Measurements from ENCODE around the gene CEP97. TPM values are rescaled to one million over a fixed set of nuclear protein-coding genes. Genes with fewer than 3 reads are reported as not detected.

CEP97 gene
- total and polyA plus RNA-seq, 9 of the 15 experiments (the other 6 are each of a cell fraction or from before 2014, with no cell fraction given): 2.0 to 10.1 (median 4.3) TPM

GRCh38 chr3:101819649-101820206, 95.3 kb downstream of the CEP97 start:
- CTCF ChIA-PET (ENCODE audit: low intra/inter-chr PET ratio): no interaction called here
- H3K9me3 ChIP-seq (replicated peaks; ENCODE audit: control insufficient read depth, insufficient read depth, low read depth, low read length): no peaks in the 10 kb centered on the region
- no peak for DNase-seq (ENCODE audit: extremely low read depth in 1 of 4, low spot score in 3 of 4)
- H3K36me3 ChIP-seq (ENCODE audit: control insufficient read depth, insufficient read depth, low read length): no peaks in the 10 kb centered on the region
- POLR2A ChIA-PET: no interaction called here
- H3K9ac ChIP-seq (ENCODE audit: insufficient read depth in 1 of 2, low read depth in 2 of 2, low read length in 2 of 2): no peak overlapping the region
- intact Hi-C loops (cut with micrococcal nuclease): loop anchor here (10.0 kb wide), 1 partner anchor 145 kb away; no protein-coding TSS in a partner anchor
- H3K9me1 ChIP-seq (ENCODE audit: control insufficient read depth, insufficient read depth, low read length): no peaks in the 10 kb centered on the region
- H3K4me3 ChIP-seq: no peak overlapping the region
- WGBS (ENCODE audit: insufficient coverage, low coverage, missing lambda C conversion rate): 9% methylated on average over 2 of the region's 2 CpGs
- ATAC-seq: no peak
- in situ Hi-C loops (cut with MboI): loop anchor here (25.0 kb wide), 1 partner anchor 718 kb away; no protein-coding TSS in a partner anchor
- FAIRE-seq: no peak
- H3K27ac ChIP-seq (ENCODE audit: extremely low read depth, low read depth, low read length): no peak overlapping the region
- H3K79me2 ChIP-seq (ENCODE audit: control insufficient read depth, insufficient read depth, low read length): no peaks in the 10 kb centered on the region
- no TSS peak for BruUV-seq (replicated peaks)
- H4K20me1 ChIP-seq (replicated peaks; ENCODE audit: control insufficient read depth, insufficient read depth, low read length): no peaks in the 10 kb centered on the region
- H3K4me1 ChIP-seq (replicated peaks in 1 of 2; ENCODE audit: control insufficient read depth in 2 of 2, insufficient read depth in 2 of 2, low read length in 2 of 2): no peaks in the 10 kb centered on the region
- no peak overlapping the region for H3K4me2 ChIP-seq (ENCODE audit: insufficient read depth, low read length)
- no peak overlapping the region for H2AFZ ChIP-seq (ENCODE audit: low read depth, low read length)
- TF ChIP-seq CEBPB (tag; IDR thresholded peaks at IDR 0.05) (peak; percentile 33; the same call in 1 of the 2 replicates), CEBPG (CRISPR knock-in tag; IDR thresholded peaks at IDR 0.05) (no peak), CEBPG (tag; conservative IDR thresholded peaks at IDR 0.05 in 1 of 2, IDR thresholded peaks at IDR 0.05 in 1 of 2) (peak in 1 of 2 experiments; percentile 43; a peak in 1 of 4 replicates), KLF13 (tag; IDR thresholded peaks at IDR 0.05; ENCODE audit: borderline replicate concordance, low read depth) (no peak)
- H3K27me3 ChIP-seq (ENCODE audit: control insufficient read depth in 2 of 2, insufficient read depth in 2 of 2, low read length in 2 of 2): no peaks in the 10 kb centered on the region

Other genes with a start within 250 kb of the CEP97 start
- 7.0 and 8.7 TPM in 2 replicates for gene SENP7, start 211.4 kb upstream of the CEP97 start, total RNA-seq (2014; rRNA removed)
- gene SENP7, start 211.4 kb upstream of the CEP97 start, total RNA-seq (2014; rRNA removed; fragmentation: Illumina TruSeq; extraction: Trizol): 21.9 and 22.4 TPM in 2 replicates
- 18.8 and 21.7 TPM in 2 replicates for gene SENP7, start 211.4 kb upstream of the CEP97 start, total RNA-seq (2015; rRNA removed; fragmentation: Illumina TruSeq; extraction: Trizol)
- 10.7 and 13.6 TPM in 2 replicates for gene SENP7, start 211.4 kb upstream of the CEP97 start, total RNA-seq (2021)
- 19.2 and 20.0 TPM in 2 replicates for gene SENP7, start 211.4 kb upstream of the CEP97 start, polyA plus RNA-seq (2011; rRNA removed)
- 10.8 and 13.9 TPM in 2 replicates for gene SENP7, start 211.4 kb upstream of the CEP97 start, polyA plus RNA-seq (2014; fragmentation: Illumina TruSeq; extraction: Trizol)
- gene SENP7, start 211.4 kb upstream of the CEP97 start, polyA plus RNA-seq (2014; fragmentation: Nextera tagmentation; extraction: Ambion mirVana): 1 to 10 TPM; 4.1 to 8.3 TPM
- gene SENP7, start 211.4 kb upstream of the CEP97 start, polyA plus RNA-seq (2014; rRNA removed): 9.5 and 10.5 TPM in 2 replicates
- gene TRMT10C, start 162.7 kb upstream of the CEP97 start, total RNA-seq (2014; rRNA removed): 39.7 and 50.4 TPM in 2 replicates
- gene TRMT10C, start 162.7 kb upstream of the CEP97 start, total RNA-seq (2014; rRNA removed; fragmentation: Illumina TruSeq; extraction: Trizol): 73.5 and 82.5 TPM in 2 replicates
- 58.5 and 62.5 TPM in 2 replicates for gene TRMT10C, start 162.7 kb upstream of the CEP97 start, total RNA-seq (2015; rRNA removed; fragmentation: Illumina TruSeq; extraction: Trizol)
- gene TRMT10C, start 162.7 kb upstream of the CEP97 start, total RNA-seq (2021): 48.6 and 57.9 TPM in 2 replicates
- 42.9 and 65.2 TPM in 2 replicates for gene TRMT10C, start 162.7 kb upstream of the CEP97 start, polyA plus RNA-seq (2011; rRNA removed)
- gene TRMT10C, start 162.7 kb upstream of the CEP97 start, polyA plus RNA-seq (2014; fragmentation: Illumina TruSeq; extraction: Trizol): 53.5 and 63.9 TPM in 2 replicates
- gene TRMT10C, start 162.7 kb upstream of the CEP97 start, polyA plus RNA-seq (2014; fragmentation: Nextera tagmentation; extraction: Ambion mirVana): 100 to 1,000 TPM; 101 to 106 TPM
- gene TRMT10C, start 162.7 kb upstream of the CEP97 start, polyA plus RNA-seq (2014; rRNA removed): 59.4 and 61.2 TPM in 2 replicates
- gene PCNP, start 150.4 kb upstream of the CEP97 start, total RNA-seq (2014; rRNA removed): 54.3 and 65.8 TPM in 2 replicates
- 150 and 171 TPM in 2 replicates for gene PCNP, start 150.4 kb upstream of the CEP97 start, total RNA-seq (2014; rRNA removed; fragmentation: Illumina TruSeq; extraction: Trizol)
- 101 and 115 TPM in 2 replicates for gene PCNP, start 150.4 kb upstream of the CEP97 start, total RNA-seq (2015; rRNA removed; fragmentation: Illumina TruSeq; extraction: Trizol)
- gene PCNP, start 150.4 kb upstream of the CEP97 start, total RNA-seq (2021): 145 and 157 TPM in 2 replicates
- 84.4 and 97.5 TPM in 2 replicates for gene PCNP, start 150.4 kb upstream of the CEP97 start, polyA plus RNA-seq (2011; rRNA removed)
- gene PCNP, start 150.4 kb upstream of the CEP97 start, polyA plus RNA-seq (2014; fragmentation: Illumina TruSeq; extraction: Trizol): 124 and 158 TPM in 2 replicates
- gene PCNP, start 150.4 kb upstream of the CEP97 start, polyA plus RNA-seq (2014; fragmentation: Nextera tagmentation; extraction: Ambion mirVana): 100 to 1,000 TPM; 151 to 170 TPM
- gene PCNP, start 150.4 kb upstream of the CEP97 start, polyA plus RNA-seq (2014; rRNA removed): 85.3 and 95.5 TPM in 2 replicates
- gene ZBTB11, start 47.5 kb upstream of the CEP97 start, total RNA-seq (2014; rRNA removed): 23.7 and 23.8 TPM in 2 replicates
- gene ZBTB11, start 47.5 kb upstream of the CEP97 start, total RNA-seq (2014; rRNA removed; fragmentation: Illumina TruSeq; extraction: Trizol): 26.2 and 28.2 TPM in 2 replicates
- gene ZBTB11, start 47.5 kb upstream of the CEP97 start, total RNA-seq (2015; rRNA removed; fragmentation: Illumina TruSeq; extraction: Trizol): 25.1 and 26.3 TPM in 2 replicates
- gene ZBTB11, start 47.5 kb upstream of the CEP97 start, total RNA-seq (2021): 21.4 and 21.5 TPM in 2 replicates
- gene ZBTB11, start 47.5 kb upstream of the CEP97 start, polyA plus RNA-seq (2011; rRNA removed): 25.3 and 31.9 TPM in 2 replicates
- gene ZBTB11, start 47.5 kb upstream of the CEP97 start, polyA plus RNA-seq (2014; fragmentation: Illumina TruSeq; extraction: Trizol): 18.8 and 20.9 TPM in 2 replicates
- gene ZBTB11, start 47.5 kb upstream of the CEP97 start, polyA plus RNA-seq (2014; fragmentation: Nextera tagmentation; extraction: Ambion mirVana): 1 to 10 TPM; 6.2 to 7.2 TPM
- gene ZBTB11, start 47.5 kb upstream of the CEP97 start, polyA plus RNA-seq (2014; rRNA removed): 15.7 and 16.2 TPM in 2 replicates
- gene RPL24, start 37.9 kb upstream of the CEP97 start, total RNA-seq (2014; rRNA removed): 2,157 and 4,237 TPM in 2 replicates
- gene RPL24, start 37.9 kb upstream of the CEP97 start, total RNA-seq (2014; rRNA removed; fragmentation: Illumina TruSeq; extraction: Trizol): 1,726 and 1,992 TPM in 2 replicates
- gene RPL24, start 37.9 kb upstream of the CEP97 start, total RNA-seq (2015; rRNA removed; fragmentation: Illumina TruSeq; extraction: Trizol): 1,831 and 1,892 TPM in 2 replicates
- 1,401 and 1,590 TPM in 2 replicates for gene RPL24, start 37.9 kb upstream of the CEP97 start, total RNA-seq (2021)
- 1,776 and 1,804 TPM in 2 replicates for gene RPL24, start 37.9 kb upstream of the CEP97 start, polyA plus RNA-seq (2011; rRNA removed)
- 2,147 and 2,288 TPM in 2 replicates for gene RPL24, start 37.9 kb upstream of the CEP97 start, polyA plus RNA-seq (2014; fragmentation: Illumina TruSeq; extraction: Trizol)
- gene RPL24, start 37.9 kb upstream of the CEP97 start, polyA plus RNA-seq (2014; fragmentation: Nextera tagmentation; extraction: Ambion mirVana): 1,000 to 10,000 TPM; 1,189 to 1,198 TPM
- 4,750 and 5,417 TPM in 2 replicates for gene RPL24, start 37.9 kb upstream of the CEP97 start, polyA plus RNA-seq (2014; rRNA removed)
- 0.95 and 0.98 TPM in 2 replicates for gene NXPE3, start 54.6 kb downstream of the CEP97 start, total RNA-seq (2014; rRNA removed)
- gene NXPE3, start 54.6 kb downstream of the CEP97 start, total RNA-seq (2014; rRNA removed; fragmentation: Illumina TruSeq; extraction: Trizol): 0.80 and 0.86 TPM in 2 replicates
- gene NXPE3, start 54.6 kb downstream of the CEP97 start, total RNA-seq (2015; rRNA removed; fragmentation: Illumina TruSeq; extraction: Trizol): 0.76 and 0.79 TPM in 2 replicates
- 2.0 and 2.3 TPM in 2 replicates for gene NXPE3, start 54.6 kb downstream of the CEP97 start, total RNA-seq (2021)
- 2.3 and 2.5 TPM in 2 replicates for gene NXPE3, start 54.6 kb downstream of the CEP97 start, polyA plus RNA-seq (2011; rRNA removed)
- gene NXPE3, start 54.6 kb downstream of the CEP97 start, polyA plus RNA-seq (2014; fragmentation: Illumina TruSeq; extraction: Trizol): 1.6 and 1.7 TPM in 2 replicates
- under 1 TPM; 0.25 to 0.59 TPM for gene NXPE3, start 54.6 kb downstream of the CEP97 start, polyA plus RNA-seq (2014; fragmentation: Nextera tagmentation; extraction: Ambion mirVana)
- gene NXPE3, start 54.6 kb downstream of the CEP97 start, polyA plus RNA-seq (2014; rRNA removed): 1.2 and 1.7 TPM in 2 replicates
- 4.7 and 5.7 TPM in 2 replicates for gene NFKBIZ, start 124.9 kb downstream of the CEP97 start, total RNA-seq (2014; rRNA removed)
- 7.7 and 8.9 TPM in 2 replicates for gene NFKBIZ, start 124.9 kb downstream of the CEP97 start, total RNA-seq (2014; rRNA removed; fragmentation: Illumina TruSeq; extraction: Trizol)
- 7.1 TPM in 2 replicates for gene NFKBIZ, start 124.9 kb downstream of the CEP97 start, total RNA-seq (2015; rRNA removed; fragmentation: Illumina TruSeq; extraction: Trizol)
- 13.7 and 14.2 TPM in 2 replicates for gene NFKBIZ, start 124.9 kb downstream of the CEP97 start, total RNA-seq (2021)
- gene NFKBIZ, start 124.9 kb downstream of the CEP97 start, polyA plus RNA-seq (2011; rRNA removed): 6.4 and 6.7 TPM in 2 replicates
- 2.7 and 3.6 TPM in 2 replicates for gene NFKBIZ, start 124.9 kb downstream of the CEP97 start, polyA plus RNA-seq (2014; fragmentation: Illumina TruSeq; extraction: Trizol)
- 1 to 10 TPM; 1.2 to 1.6 TPM for gene NFKBIZ, start 124.9 kb downstream of the CEP97 start, polyA plus RNA-seq (2014; fragmentation: Nextera tagmentation; extraction: Ambion mirVana)
- 4.1 and 4.9 TPM in 2 replicates for gene NFKBIZ, start 124.9 kb downstream of the CEP97 start, polyA plus RNA-seq (2014; rRNA removed)

Data from K562 (cell line).